OCI-M2 (cell line): Measurements from ENCODE around the gene GBP1.
"Not testable (repeated sequence)": the region's sequence is repeated elsewhere in the genome, so short reads cannot be mapped to it uniquely, and the experiment has no call there.

Source experiments
- DNase-seq: peaks from one replicate; lab custom pipeline; 2025; ENCODE audit not compliant: unreplicated experiment; lab: John Stamatoyannopoulos, UW

The GBP1 gene

GRCh38 chr1:89065079-89065868, at the start of gene GBP1:
GBP1 (minus strand) TSS chr1:89065208; CDS start chr1:89063234, 1,974 bp downstream.
- DNase-seq, result no peak

- DNase-seq, result no peak
These were observed 49.7 kb upstream of the GBP1 start for GRCh38 chr1:89114662-89115061.

GRCh38 chr1:89112871-89113613, 48.0 kb upstream of the GBP1 start:
- DNase-seq, result no peak

GRCh38 chr1:89104687-89105086, 39.7 kb upstream of the GBP1 start:
- DNase-seq, result no peak

GRCh38 chr1:89104147-89104546, 39.1 kb upstream of the GBP1 start:
- DNase-seq, result no peak

- no peak for DNase-seq
These were observed 37.0 kb upstream of the GBP1 start for GRCh38 chr1:89102021-89102420.

- DNase-seq, result no peak
These were observed 35.4 kb upstream of the GBP1 start for GRCh38 chr1:89100412-89100811.

GRCh38 chr1:89098857-89099256, 33.8 kb upstream of the GBP1 start:
- DNase-seq, result no peak

GRCh38 chr1:89095737-89096136, 30.7 kb upstream of the GBP1 start:
- DNase-seq, result no peak

GRCh38 chr1:89089962-89090361, 25.0 kb upstream of the GBP1 start:
- DNase-seq, result no peak

GRCh38 chr1:89088572-89088971, 23.6 kb upstream of the GBP1 start:
- DNase-seq, result no peak

GRCh38 chr1:89087241-89087640, 22.2 kb upstream of the GBP1 start:
- DNase-seq, result no peak

GRCh38 chr1:89085781-89086180, 20.8 kb upstream of the GBP1 start:
- DNase-seq, result no peak

GRCh38 chr1:89081005-89081404, 16.0 kb upstream of the GBP1 start:
- no peak for DNase-seq

GRCh38 chr1:89080068-89080467, 15.1 kb upstream of the GBP1 start:
- not testable (repeated sequence) for DNase-seq

GRCh38 chr1:89072466-89073065, 7.6 kb upstream of the GBP1 start:
- not testable (repeated sequence) for DNase-seq

- DNase-seq, result no peak
These were observed 5.5 kb upstream of the GBP1 start for GRCh38 chr1:89070509-89070908.

GRCh38 chr1:89069951-89070350, 4.9 kb upstream of the GBP1 start:
- DNase-seq, result no peak

GRCh38 chr1:89068291-89068690, 3.3 kb upstream of the GBP1 start:
- no peak for DNase-seq

GRCh38 chr1:89064632-89065031, 376 bp downstream of the GBP1 start:
- no peak for DNase-seq

- DNase-seq, result no peak
These were observed 1.9 kb downstream of the GBP1 start for GRCh38 chr1:89063094-89063493.

- DNase-seq, result no peak
These were observed 4.9 kb downstream of the GBP1 start for GRCh38 chr1:89060091-89060490.
